ENCODE results near the gene CGA. TPM values are rescaled to one million over a fixed set of nuclear protein-coding genes. Genes with fewer than 3 reads are reported as not detected.

Gene CGA
- total RNA-seq, 6 experiments from 2014 or later, result 0.78 to 1.5 (median 1.1) TPM

DNA sequence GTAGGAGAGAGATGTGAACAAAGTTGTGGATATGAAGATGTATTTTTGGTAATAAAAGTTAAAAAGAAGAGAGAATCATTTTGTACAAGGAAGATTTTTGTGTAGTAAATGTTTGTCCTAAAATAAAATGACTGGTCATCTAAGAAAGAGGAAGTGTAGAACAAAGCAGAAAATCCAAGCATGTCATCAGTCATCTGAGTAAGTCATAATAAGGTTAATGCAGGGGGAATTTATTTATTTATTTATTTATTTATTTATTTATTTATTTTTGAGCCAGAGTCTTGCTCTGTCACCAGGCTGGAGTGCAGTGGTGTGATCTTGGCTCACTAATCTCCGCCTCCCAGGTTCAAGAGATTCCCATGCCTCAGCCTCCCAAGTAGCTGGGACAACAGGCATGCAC lies 15.7 kb upstream of the CGA start:
- Mint-ChIP-seq H3K4me1 (ENCODE audit: low read depth) (peaks cover 6% of the 10 kb centered on the region), H3K27ac (no peak overlapping the region), H3K36me3 (ENCODE audit: low read depth) (peaks cover 10% of the 10 kb centered on the region), H3K4me3 (no peak overlapping the region), H3K9me3 (peaks cover 4% of the 10 kb centered on the region; the same call in 1 of the 2 replicates), H3K27me3 (ENCODE audit: insufficient read depth) (no peaks in the 10 kb centered on the region)
- DNase-seq, result no peak
- TF ChIP-seq, protein P1, sequence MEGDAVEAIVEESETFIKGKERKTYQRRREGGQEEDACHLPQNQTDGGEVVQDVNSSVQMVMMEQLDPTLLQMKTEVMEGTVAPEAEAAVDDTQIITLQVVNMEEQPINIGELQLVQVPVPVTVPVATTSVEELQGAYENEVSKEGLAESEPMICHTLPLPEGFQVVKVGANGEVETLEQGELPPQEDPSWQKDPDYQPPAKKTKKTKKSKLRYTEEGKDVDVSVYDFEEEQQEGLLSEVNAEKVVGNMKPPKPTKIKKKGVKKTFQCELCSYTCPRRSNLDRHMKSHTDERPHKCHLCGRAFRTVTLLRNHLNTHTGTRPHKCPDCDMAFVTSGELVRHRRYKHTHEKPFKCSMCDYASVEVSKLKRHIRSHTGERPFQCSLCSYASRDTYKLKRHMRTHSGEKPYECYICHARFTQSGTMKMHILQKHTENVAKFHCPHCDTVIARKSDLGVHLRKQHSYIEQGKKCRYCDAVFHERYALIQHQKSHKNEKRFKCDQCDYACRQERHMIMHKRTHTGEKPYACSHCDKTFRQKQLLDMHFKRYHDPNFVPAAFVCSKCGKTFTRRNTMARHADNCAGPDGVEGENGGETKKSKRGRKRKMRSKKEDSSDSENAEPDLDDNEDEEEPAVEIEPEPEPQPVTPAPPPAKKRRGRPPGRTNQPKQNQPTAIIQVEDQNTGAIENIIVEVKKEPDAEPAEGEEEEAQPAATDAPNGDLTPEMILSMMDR (IDR thresholded peaks at IDR 0.05), result no peak

DNA sequence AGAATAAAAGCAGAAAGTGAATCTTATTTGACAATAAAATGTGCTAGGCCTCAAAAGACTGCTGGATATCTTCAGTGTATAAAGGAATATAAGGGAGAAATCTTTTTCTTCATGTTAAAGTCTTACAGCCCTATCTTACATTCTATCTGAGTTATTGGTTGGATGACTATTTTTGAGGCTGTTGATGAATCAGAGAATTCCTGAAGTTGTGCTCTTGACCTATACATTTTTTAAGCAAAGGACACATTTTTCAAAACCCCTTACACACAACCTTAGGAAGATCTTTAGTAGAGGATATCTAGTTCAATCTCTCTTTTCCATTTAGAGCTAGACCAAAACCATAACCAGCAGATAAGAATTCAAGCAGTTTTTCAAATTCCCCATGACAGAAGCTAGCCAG lies 10.9 kb upstream of the CGA start:
- peaks cover 19% of the 10 kb centered on the region for H3K4me1 Mint-ChIP-seq (ENCODE audit: low read depth)
- peak; percentile 74 for DNase-seq
- H3K4me3 Mint-ChIP-seq, result no peak overlapping the region
- TF ChIP-seq, protein P1 (IDR thresholded peaks at IDR 0.05), result no peak
- no peaks in the 10 kb centered on the region for H3K27me3 Mint-ChIP-seq (ENCODE audit: insufficient read depth)
- no peak overlapping the region for H3K27ac Mint-ChIP-seq
- peaks cover 10% of the 10 kb centered on the region for H3K36me3 Mint-ChIP-seq (ENCODE audit: low read depth)
- H3K9me3 Mint-ChIP-seq, result peaks cover 4% of the 10 kb centered on the region; the same call in 1 of the 2 replicates

DNA sequence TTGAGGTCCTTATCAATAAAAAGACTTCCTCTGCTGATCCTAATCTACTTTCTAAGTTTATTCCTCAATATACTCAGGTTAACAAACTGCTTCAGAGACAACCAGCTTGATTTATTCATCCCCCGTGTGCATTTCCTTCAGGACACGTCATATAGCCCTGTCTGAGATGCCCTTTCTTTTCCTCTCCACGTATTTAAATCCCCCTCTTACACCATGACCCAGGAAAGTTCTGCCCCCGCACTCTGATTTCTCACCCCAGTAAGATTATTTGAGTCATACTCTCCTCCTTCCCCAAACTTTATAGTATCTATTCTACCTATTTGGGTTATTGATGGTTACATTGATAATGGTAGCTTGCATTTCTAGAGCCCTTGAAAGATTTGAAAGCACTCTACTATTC lies 9.8 kb upstream of the CGA start:
- H3K27me3 Mint-ChIP-seq (ENCODE audit: insufficient read depth), result no peaks in the 10 kb centered on the region
- TF ChIP-seq, protein P1 (IDR thresholded peaks at IDR 0.05), result no peak

DNA sequence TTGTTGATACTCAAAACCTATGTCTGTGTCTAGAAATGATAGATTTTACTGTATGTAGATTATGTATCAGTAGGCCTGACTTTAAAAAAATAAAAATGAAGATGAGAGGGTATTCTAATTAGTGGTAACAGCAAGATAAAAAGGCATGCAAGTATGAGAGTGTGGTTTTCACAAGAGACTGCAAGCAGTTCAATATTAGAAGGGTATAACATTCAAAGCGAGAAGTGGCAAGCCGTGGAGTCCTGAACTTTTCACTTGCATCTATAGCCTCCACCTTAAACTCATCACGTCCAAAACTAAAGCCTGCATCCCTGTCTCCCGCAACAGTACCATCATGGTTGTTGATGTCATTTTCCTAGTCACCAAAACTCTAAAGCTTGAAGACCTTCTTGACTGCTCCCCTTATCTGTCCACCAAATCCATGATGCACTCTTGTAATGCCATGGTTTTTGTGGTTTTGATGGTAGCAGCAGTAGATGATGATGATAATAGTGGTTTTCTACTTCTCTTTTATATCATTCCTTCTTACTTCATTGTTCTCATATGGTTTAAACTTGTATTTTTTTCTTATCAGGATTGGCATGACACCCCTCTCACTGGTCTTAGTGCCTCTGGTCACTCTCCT lies 9.2 kb upstream of the CGA start:
- no peak for DNase-seq
- peaks cover 31% of the 10 kb centered on the region for H3K4me1 Mint-ChIP-seq (ENCODE audit: low read depth)
- TF ChIP-seq, protein P1 (IDR thresholded peaks at IDR 0.05), result no peak
- H3K27ac Mint-ChIP-seq, result no peak overlapping the region
- no peaks in the 10 kb centered on the region for H3K27me3 Mint-ChIP-seq (ENCODE audit: insufficient read depth)
- peaks cover under 1% of the 10 kb centered on the region; the same call in 1 of the 2 replicates for H3K9me3 Mint-ChIP-seq
- H3K4me3 Mint-ChIP-seq, result no peak overlapping the region
- H3K36me3 Mint-ChIP-seq (ENCODE audit: low read depth), result peaks cover 6% of the 10 kb centered on the region

More for the DNA sequence above, 9.8 kb upstream of the CGA start:
- peaks cover 4% of the 10 kb centered on the region; the same call in 1 of the 2 replicates for H3K9me3 Mint-ChIP-seq
- peaks cover 10% of the 10 kb centered on the region for H3K36me3 Mint-ChIP-seq (ENCODE audit: low read depth)
- peaks cover 25% of the 10 kb centered on the region for H3K4me1 Mint-ChIP-seq (ENCODE audit: low read depth)
- peak; percentile 18 for DNase-seq
- H3K27ac Mint-ChIP-seq, result no peak overlapping the region
- no peak overlapping the region for H3K4me3 Mint-ChIP-seq

DNA sequence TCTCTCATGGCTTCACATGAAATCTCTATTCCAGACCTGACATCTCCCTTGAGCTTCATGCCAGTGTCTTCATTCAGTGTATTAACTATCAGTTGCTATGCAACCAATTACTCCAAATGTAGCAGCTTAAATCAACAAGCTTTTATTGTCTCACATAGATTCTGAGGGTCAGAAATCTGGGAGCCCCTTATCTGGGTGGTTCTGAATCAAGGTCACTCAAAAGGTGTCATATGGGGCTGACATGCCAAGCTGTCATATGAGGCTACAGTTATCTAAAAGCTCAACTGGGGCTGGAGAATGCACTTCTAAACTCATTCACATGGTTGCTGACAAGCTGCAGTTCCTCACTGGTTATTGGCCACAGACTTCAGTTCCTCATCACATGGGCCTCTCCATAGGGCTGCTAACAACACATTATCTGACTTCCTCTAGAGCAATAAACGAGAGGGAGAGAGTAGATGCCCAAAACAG lies 7.3 kb upstream of the CGA start:
- H3K4me3 Mint-ChIP-seq, result no peak overlapping the region
- H3K4me1 Mint-ChIP-seq (ENCODE audit: low read depth), result peaks cover 35% of the 10 kb centered on the region
- H3K27ac Mint-ChIP-seq, result no peak overlapping the region
- H3K27me3 Mint-ChIP-seq (ENCODE audit: insufficient read depth), result no peaks in the 10 kb centered on the region
- no peaks in the 10 kb centered on the region for H3K36me3 Mint-ChIP-seq (ENCODE audit: low read depth)
- TF ChIP-seq, protein P1 (IDR thresholded peaks at IDR 0.05), result no peak
- H3K9me3 Mint-ChIP-seq, result no peaks in the 10 kb centered on the region
- no peak for DNase-seq

All from HFFc6 (cell line).